T-helper 2 cell treated with Interferon-gamma antibody and Interleukin-4, amounts not matched to agents 100 ng/mL and 5 ng/mL, for 36 hours (primary cell): ENCODE data around the gene RAPGEF1. TPM values are rescaled to one million over a fixed set of nuclear protein-coding genes. Genes with fewer than 3 reads are reported as not detected.

Experiments used
- intact Hi-C: fragments of 100-400 bp; cut with micrococcal nuclease; formaldehyde crosslinking; loops from one replicate; pipeline ENCODE4 v1.15.1; 2023
- total RNA-seq: library from RNA; stranded (reverse); gene quantifications from 2 replicates; pipeline ENCODE4 v1.2.3, GENCODE V29; 2022

Gene RAPGEF1
- total RNA-seq, 1 donor from 2014 or later, result 131 TPM

DNA sequence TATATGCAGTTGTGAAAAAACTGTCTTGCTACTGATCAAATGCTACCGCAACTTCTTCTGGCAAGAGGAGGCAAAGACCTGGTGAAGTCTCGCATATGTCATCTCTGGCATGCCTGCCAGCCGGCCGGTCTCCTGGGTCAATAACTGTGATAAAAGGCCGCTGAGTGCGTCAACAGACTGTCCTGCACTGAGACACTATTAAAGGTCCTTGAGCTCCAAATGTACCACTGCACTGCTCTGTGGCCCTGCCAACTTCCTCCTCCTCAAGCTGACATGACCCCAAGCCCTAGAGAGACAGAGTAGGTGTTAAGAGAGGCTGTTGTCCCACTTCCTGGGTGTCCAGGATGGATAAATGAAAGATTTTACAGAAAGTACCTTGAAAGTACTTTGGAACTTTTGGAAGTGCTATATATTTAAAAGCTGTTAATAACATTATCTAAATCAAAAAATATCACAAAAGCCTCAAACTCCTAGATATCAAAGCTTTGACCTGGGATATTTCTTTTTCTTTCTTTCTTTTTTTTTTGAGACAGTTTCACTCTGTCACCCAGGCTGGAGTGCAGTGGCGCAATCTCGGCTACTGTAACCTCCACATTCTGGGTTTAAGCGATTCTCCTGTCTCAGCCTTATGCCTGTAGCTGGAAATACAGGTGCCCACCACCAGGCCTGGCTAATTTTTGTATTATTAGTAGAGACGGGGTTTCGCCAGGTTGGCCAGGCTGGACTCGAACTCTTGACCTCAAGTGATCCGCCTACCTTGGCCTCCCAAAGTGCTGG lies 31.5 kb downstream of the RAPGEF1 start:
- intact Hi-C loops, result no loop called here

DNA sequence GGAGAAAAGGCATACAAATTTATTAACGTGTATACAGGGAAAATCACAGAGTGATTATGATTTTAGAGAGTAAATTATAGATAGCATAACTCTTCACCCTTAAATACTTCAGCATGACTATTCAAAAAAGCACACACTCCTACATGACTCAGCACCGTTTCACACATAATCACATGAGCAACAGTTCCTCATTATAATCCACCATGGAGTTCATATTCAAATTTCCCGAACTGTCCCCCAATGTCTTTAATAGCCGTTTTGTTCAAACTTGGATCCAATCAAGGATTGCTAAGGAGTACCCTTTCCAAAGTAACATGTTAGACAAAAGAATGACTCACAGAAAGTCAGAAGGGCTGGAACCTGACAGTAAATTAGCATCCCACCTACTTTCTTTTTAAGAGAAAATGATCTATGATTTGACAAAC lies 32.1 kb downstream of the RAPGEF1 start:
- intact Hi-C loops, result no loop called here

- intact Hi-C loops, result no loop called here
These were observed 32.8 kb downstream of the RAPGEF1 start for GRCh38 chr9:131707050-131707449.

DNA sequence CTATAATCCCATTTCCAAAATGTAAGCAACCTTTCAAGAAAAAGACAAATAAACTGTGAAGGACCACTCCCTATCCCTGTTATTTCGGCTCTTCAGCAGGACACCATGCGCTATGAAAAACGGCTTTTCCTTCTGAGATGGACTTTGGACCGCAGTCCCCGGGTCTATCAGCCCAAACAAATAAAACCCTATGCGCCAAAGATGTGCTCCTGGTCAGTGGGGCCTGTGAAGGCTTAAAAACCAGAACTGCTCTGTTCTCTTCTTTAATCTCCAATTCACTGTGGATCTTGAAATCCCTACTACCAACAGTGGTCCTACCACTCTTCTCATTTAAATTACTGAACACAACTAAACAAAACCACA lies 33.3 kb downstream of the RAPGEF1 start:
- intact Hi-C loops, result no loop called here

DNA sequence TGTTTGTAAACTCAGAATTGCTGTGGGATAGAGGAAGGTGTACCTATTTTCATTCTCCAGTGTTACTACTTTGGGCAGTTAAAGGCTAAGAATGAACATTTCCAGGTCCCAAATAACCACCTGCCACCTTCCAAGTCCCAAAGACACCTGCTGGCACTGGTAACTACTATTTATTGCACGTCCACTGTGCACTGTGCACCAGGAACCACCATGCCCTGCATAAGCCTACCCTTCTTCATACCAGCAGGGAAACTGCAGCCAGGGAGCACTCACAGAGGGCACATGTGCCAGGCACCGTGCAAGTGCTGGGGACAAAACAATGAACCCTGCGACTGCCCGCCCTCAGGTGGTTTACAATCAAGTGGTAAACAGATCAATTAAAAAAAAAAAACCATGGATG lies 34.9 kb downstream of the RAPGEF1 start:
- intact Hi-C loops, result no loop called here

DNA sequence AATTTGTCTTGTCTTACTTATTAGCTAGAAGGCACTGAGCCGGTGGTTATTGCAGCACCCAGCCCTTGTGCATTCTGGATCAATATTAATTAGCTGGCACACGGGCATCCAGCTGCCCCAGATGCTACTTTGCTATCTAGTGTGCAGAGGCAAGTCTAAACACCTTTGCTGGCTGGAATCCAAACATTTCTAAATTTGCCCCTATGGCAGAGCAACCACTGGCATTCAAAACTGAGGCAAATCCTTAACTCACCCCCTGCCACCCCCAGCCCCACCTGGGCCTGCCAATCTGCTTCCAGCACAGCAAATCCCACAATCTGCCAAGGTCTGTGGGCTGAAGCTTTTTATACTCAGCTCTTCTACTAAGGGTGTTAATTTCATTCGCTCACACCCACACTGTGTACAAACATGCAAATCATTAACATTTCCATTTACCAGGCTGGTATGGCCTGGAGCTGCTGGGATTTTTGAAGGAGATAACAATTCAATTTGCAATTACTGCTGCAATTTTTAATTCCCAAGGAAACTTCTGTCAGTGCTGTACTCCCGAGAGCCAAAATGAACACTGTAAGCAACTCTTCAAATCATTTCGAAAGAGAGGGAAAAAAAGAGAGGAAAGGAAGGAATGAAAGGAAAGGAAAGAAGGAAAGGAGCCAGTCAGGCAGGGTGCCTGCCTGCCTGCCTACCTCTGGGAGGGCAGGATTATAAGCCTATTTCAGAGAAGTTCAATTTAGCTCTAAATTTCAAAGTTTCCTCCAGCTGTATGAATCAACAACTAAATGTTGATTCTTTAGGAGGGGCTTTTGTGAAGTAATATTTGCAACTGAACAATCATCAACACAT lies 35.5 kb downstream of the RAPGEF1 start:
- intact Hi-C loops, result no loop called here

DNA sequence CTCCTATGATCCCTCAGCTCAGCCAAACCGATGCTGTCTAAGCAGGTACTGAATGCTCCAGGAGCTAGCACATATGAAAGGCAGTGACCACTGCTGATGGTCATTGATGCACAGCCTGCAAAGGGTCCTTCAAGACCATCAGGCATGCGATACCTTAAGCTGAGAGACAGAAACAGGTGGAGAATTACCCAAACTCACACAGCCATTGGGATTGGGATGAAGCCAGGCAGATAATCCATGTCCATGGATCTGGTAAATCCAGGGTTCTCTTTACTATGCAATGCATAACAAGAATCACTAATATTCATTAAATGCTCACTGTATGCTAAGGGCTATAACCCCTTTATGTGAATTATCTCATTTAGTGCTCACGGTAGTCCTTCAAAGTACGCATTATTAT lies 36.2 kb downstream of the RAPGEF1 start:
- intact Hi-C loops, result no loop called here

- intact Hi-C loops, result no loop called here
These were observed 37.0 kb downstream of the RAPGEF1 start for GRCh38 chr9:131702911-131703310.

- intact Hi-C loops, result no loop called here
These were observed 38.0 kb downstream of the RAPGEF1 start for GRCh38 chr9:131701789-131702337.

- intact Hi-C loops, result no loop called here
These were observed 38.5 kb downstream of the RAPGEF1 start for GRCh38 chr9:131701436-131701781.

- intact Hi-C loops, result no loop called here
These were observed 39.0 kb downstream of the RAPGEF1 start for GRCh38 chr9:131700765-131701435.

GRCh38 chr9:131700076-131700475 lies 39.8 kb downstream of the RAPGEF1 start:
- intact Hi-C loops, result no loop called here

DNA sequence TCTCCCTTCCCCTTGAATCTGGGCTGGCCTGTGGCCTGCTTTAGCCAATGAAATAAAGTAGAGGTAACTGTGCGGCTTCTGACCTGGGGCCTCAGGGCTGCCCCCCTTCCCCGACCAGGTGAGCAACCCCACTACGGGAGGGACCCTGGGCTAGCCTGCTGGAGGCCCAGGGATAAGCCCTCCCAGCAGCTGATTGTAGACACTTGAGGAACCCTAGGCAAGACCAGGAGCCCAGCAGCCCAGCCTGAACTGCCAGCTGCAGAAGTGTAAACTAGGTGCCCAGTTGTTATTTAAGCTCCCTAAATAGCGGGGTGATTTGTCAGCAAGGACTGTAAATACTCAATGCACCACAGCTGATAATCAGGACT lies 41.3 kb downstream of the RAPGEF1 start:
- intact Hi-C loops, result no loop called here

DNA sequence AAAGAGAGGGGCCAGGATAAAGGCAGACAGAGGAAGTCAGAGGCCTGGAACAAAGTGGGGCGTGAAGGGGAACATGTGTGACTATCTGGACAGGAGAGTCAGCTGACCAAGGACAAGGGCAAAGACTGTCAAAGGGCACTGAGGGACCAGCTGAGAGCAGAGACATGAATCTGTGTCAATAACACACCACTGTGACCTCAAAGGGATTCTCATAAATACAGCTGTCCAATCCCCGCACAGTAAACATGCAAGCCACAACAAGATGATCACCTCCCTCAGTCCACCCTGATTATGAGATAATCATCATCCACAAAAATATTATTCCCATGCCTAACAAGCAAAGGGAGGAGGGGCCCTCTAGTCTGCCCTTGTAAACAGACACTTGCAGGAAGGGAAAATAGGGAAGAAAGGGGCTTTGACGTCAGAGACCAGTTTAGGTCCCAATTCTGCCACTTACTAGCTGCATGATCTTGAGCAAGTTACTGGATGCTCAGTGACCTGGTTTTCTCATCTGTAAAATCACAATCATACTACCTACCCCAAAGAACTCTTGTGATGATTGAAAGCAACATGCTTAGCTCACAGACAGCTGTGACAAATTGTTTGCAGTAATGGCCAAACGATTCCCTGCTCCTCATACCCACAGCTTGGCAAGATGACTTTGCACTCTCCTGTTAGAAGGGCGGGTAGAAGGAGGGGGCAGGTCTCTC lies 41.8 kb downstream of the RAPGEF1 start:
- intact Hi-C loops, result no loop called here

DNA sequence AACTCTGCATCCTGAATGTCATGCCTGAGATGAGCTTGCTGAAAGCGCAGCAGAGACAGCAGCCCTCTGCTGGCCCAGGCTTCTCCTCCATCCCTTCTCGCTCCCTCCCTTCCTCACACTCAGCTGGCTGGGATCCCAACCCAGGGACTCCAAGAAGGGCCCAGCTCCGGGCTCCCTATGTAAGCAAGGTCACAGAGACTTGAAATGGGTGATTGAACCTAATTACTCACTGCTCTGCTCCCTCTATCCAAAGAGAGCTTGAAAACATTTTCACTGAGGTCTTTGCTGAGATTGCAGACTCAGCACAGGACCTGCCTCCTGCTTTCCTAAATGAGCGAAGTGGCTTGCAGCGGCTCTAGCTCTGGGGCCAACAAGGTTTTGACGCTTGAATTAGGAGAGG lies 42.8 kb downstream of the RAPGEF1 start:
- intact Hi-C loops, result no loop called here

DNA sequence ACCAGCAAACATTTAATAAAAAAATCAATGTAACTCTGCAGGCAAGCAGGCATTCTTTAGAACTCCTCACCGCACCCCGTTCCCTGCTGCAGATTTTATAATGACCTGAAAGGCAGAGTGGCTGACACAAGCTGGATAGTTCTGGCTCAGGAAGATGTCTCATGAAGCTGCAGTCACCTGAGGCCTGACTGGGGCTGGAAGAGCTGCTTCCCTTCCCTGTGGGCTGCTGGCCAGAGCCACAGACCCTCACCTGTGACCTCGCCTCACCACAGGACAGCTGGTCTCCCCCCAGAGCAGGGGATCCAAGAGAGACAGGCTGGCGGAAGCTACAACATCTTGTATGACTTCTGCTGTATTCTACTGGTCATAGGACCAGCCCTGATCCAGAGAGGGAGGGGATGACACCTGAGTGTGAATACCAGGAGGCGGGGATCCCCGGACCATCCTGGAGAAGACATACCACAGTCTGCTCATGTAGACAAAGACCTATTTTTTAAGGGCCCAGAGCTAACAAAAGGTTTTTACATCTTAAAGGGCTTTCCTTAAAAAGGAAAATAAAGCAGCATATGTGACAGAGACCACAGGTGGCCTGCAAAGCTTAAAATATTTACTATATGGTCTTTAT lies 43.9 kb downstream of the RAPGEF1 start:
- intact Hi-C loops, result no loop called here

DNA sequence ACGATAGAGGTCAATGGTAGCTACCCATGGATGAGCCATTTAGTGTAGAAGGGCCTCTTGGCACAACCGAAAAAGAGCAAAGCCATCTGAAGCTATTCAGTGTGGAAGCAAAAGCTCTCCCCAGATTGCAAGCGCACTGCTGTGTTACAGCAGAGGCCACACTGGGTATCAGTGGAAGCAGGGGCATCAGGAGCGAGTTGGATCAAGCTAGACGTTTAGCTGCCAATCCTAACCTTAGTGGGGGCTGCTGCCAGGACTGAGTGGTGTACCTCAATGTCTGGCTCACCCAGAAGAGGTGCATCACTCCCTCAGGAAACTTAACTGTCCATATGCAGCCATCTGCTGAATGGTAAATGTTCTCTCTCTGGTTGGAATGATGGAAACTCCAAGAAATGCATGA lies 44.5 kb downstream of the RAPGEF1 start:
- intact Hi-C loops, result no loop called here

DNA sequence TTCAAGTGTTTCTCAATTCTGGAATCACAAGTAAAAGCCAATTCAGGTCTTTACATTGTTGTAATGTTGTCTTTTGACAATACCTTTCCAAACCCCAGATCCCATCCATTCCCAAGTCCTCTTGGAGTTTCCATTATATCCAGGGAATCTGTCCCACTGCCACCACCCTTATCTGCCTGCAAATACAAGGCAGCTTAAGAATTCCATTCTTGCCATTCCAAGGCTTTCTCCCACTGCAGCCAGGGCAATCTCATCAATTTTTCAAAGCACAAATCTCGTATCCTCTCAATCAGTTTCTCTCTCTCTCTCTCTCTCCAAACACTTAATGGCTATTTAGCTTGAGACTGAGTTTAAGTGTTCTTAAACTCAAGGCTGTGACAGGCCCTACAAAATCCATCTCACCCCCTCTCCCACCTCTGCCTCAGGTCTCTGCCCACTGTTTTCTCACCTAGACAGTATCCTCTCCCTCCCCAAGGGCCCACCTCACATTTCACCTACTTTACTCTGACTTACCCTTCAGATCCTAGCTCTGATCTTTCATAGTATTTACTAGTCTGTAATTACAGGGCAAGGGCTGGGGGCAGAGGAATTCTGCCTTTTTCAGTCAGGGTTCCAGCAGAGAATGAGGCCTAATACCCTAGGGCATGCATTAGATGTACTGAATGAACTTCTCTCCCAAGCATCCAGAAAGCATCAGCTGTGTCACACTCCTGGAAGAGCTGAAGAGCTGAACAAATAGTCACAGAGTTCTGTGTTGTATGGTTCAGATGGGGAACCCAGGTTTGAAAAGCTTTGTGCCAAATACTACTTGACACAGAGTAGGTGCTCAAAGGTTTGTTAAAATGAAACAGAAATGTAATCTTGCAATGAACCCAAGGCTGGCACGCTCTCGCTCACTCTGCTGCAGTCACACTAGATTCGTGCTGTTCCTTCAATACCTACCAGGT lies 46.0 kb downstream of the RAPGEF1 start:
- intact Hi-C loops, result loop anchor here (5.0 kb wide), 1 partner anchor 33 kb away; no protein-coding TSS in a partner anchor
